GM19351 (cell line): ENCODE data around the gene GPC6.
"Not testable (repeated sequence)": the region's sequence is repeated elsewhere in the genome, so short reads cannot be mapped to it uniquely, and the experiment has no call there.

Experiments
- ATAC-seq: cut with Tn5 transposase; IDR thresholded peaks from one replicate; pipeline ENCODE4 v1.9.1; 2021; ENCODE audit warnings: mild to moderate bottlenecking, moderate library complexity; ENCODE audit not compliant: unreplicated experiment

GPC6 gene

GRCh38 chr13:93422980-93423543 lies 196.5 kb downstream of the GPC6 start:
- ATAC-seq: no peak

- no peak for ATAC-seq
These were observed 198.8 kb downstream of the GPC6 start for GRCh38 chr13:93425411-93425810.

GRCh38 chr13:93430381-93430780 lies 203.8 kb downstream of the GPC6 start:
- ATAC-seq: no peak

GRCh38 chr13:93435651-93436050 lies 209.0 kb downstream of the GPC6 start:
- no peak for ATAC-seq

GRCh38 chr13:93437081-93437480 lies 210.5 kb downstream of the GPC6 start:
- no peak for ATAC-seq

- no peak for ATAC-seq
These were observed 219.6 kb downstream of the GPC6 start for GRCh38 chr13:93446238-93446637.

- ATAC-seq: no peak
These were observed 223.6 kb downstream of the GPC6 start for GRCh38 chr13:93450191-93450621.

GRCh38 chr13:93450761-93451160 lies 224.2 kb downstream of the GPC6 start:
- no peak for ATAC-seq

- not testable (repeated sequence) for ATAC-seq
These were observed 228.1 kb downstream of the GPC6 start for GRCh38 chr13:93454676-93455235.

GRCh38 chr13:93455861-93456260 lies 229.3 kb downstream of the GPC6 start:
- no peak for ATAC-seq

- ATAC-seq: no peak
These were observed 233.4 kb downstream of the GPC6 start for GRCh38 chr13:93460005-93460404.

GRCh38 chr13:93462151-93462550 lies 235.5 kb downstream of the GPC6 start:
- ATAC-seq: no peak

- ATAC-seq: no peak
These were observed 240.0 kb downstream of the GPC6 start for GRCh38 chr13:93466502-93467036.

- no peak for ATAC-seq
These were observed 240.6 kb downstream of the GPC6 start for GRCh38 chr13:93467175-93467574.

- no peak for ATAC-seq
These were observed 241.8 kb downstream of the GPC6 start for GRCh38 chr13:93468433-93468832.

GRCh38 chr13:93472296-93472695 lies 245.7 kb downstream of the GPC6 start:
- no peak for ATAC-seq

- ATAC-seq: no peak
These were observed 246.2 kb downstream of the GPC6 start for GRCh38 chr13:93472814-93473296.

- no peak for ATAC-seq
These were observed 247.0 kb downstream of the GPC6 start for GRCh38 chr13:93473441-93474270.

- ATAC-seq: no peak
These were observed 249.6 kb downstream of the GPC6 start for GRCh38 chr13:93476175-93476574.

GRCh38 chr13:93477238-93477637 lies 250.6 kb downstream of the GPC6 start:
- ATAC-seq: no peak

- ATAC-seq: no peak
These were observed 254.0 kb downstream of the GPC6 start for GRCh38 chr13:93480553-93481106.
